Osteocyte (in vitro differentiated cells): ENCODE data around the gene GH1. TPM values are rescaled to one million over a fixed set of nuclear protein-coding genes. Genes with fewer than 3 reads are reported as not detected.
"Not testable (repeated sequence)": the region's sequence is repeated elsewhere in the genome, so short reads cannot be mapped to it uniquely, and the experiment has no call there.

Experiments used
- DNase-seq: peaks from one replicate; pipeline ENCODE4 v3.0.0; 2021; ENCODE audit warnings: mixed read lengths; ENCODE audit not compliant: unreplicated experiment; ENCODE audit errors: extremely low spot score
- H3K27ac Mint-ChIP-seq: one replicate; pipeline ENCODE4 v1.8.0; 2021; ENCODE audit warnings: mild to moderate bottlenecking, mixed read lengths; ENCODE audit not compliant: unreplicated experiment
- H3K27me3 Mint-ChIP-seq: one replicate; pipeline ENCODE4 v1.8.0; 2021; ENCODE audit warnings: mixed read lengths; ENCODE audit not compliant: unreplicated experiment
- H3K36me3 Mint-ChIP-seq: one replicate; pipeline ENCODE4 v1.8.0; 2021; ENCODE audit warnings: mixed read lengths; ENCODE audit not compliant: unreplicated experiment
- H3K4me1 Mint-ChIP-seq: one replicate; pipeline ENCODE4 v1.8.0; 2021; ENCODE audit warnings: mixed read lengths; ENCODE audit not compliant: unreplicated experiment
- H3K4me3 Mint-ChIP-seq: one replicate; pipeline ENCODE4 v1.8.0; 2021; ENCODE audit warnings: mild to moderate bottlenecking, moderate library complexity, mixed read lengths; ENCODE audit not compliant: unreplicated experiment
- H3K9me3 Mint-ChIP-seq: one replicate; pipeline ENCODE4 v1.8.0; 2021; ENCODE audit warnings: mixed read lengths; ENCODE audit not compliant: unreplicated experiment
- CTCF ChIP-seq: fragments of 200-600 bp; sonication (generic); IDR thresholded peaks from 2 replicates; pipeline ENCODE4 v1.5.0; 2021; ENCODE audit warnings: antibody characterized with exemption, mild to moderate bottlenecking, moderate library complexity
- total RNA-seq: library from RNA; stranded (reverse); gene quantifications from 2 replicates; pipeline ENCODE4 v1.2.1, GENCODE V29; 2021

GH1 gene
- total RNA-seq, 1 donor from 2014 or later: not detected

- not testable (repeated sequence) for H3K4me3 Mint-ChIP-seq, DNase-seq, H3K36me3 Mint-ChIP-seq, H3K4me1 Mint-ChIP-seq, H3K27ac Mint-ChIP-seq, H3K9me3 Mint-ChIP-seq
- peak; percentile 24 for TF ChIP-seq CTCF
- peaks cover 25% of the 10 kb centered on the region for H3K27me3 Mint-ChIP-seq
These were observed 48.9 kb downstream of the GH1 start for GRCh38 chr17:63869491-63870291.

Other genes with a start within 250 kb of the GH1 start
- 52.6 and 54.3 TPM in 2 replicates for gene LIMD2, start 218.7 kb downstream of the GH1 start, total RNA-seq
- gene STRADA, start 177.0 kb downstream of the GH1 start, total RNA-seq: 42.9 and 50.6 TPM in 2 replicates
- gene CCDC47, start 145.2 kb downstream of the GH1 start, total RNA-seq: 80.6 and 87.5 TPM in 2 replicates
- gene DDX42, start 144.7 kb downstream of the GH1 start, total RNA-seq: 109 and 123 TPM in 2 replicates
- 98.5 and 106 TPM in 2 replicates for gene PSMC5, start 91.4 kb downstream of the GH1 start, total RNA-seq
- gene FTSJ3, start 91.2 kb downstream of the GH1 start, total RNA-seq: 36.1 and 37.4 TPM in 2 replicates
- 42.6 and 44.7 TPM in 2 replicates for gene SMARCD2, start 76.2 kb downstream of the GH1 start, total RNA-seq
- gene CSH2, start 45.2 kb downstream of the GH1 start, total RNA-seq: not detected in 2 replicates
- not detected in 2 replicates for gene GH2, start 36.9 kb downstream of the GH1 start, total RNA-seq
- gene CSH1, start 22.3 kb downstream of the GH1 start, total RNA-seq: not detected in 2 replicates
- gene CSHL1, start 7.6 kb downstream of the GH1 start, total RNA-seq: not detected in 2 replicates
- not detected in 2 replicates for gene CD79B, start 13.5 kb upstream of the GH1 start, total RNA-seq
- not detected in 2 replicates for gene SCN4A, start 54.1 kb upstream of the GH1 start, total RNA-seq
- not detected in 2 replicates for gene PRR29, start 79.5 kb upstream of the GH1 start, total RNA-seq
- gene ICAM2, start 101.8 kb upstream of the GH1 start, total RNA-seq: not detected in 2 replicates
- gene ERN1, start 211.3 kb upstream of the GH1 start, total RNA-seq: 20.8 and 21.4 TPM in 2 replicates